ENCODE measurements around the gene ATN1.
A peak's percentile ranks its signal among the peaks of the same experiment; 100 is the strongest.

Gene ATN1

GRCh38 chr12:6919588-6919987 lies 8.2 kb upstream of the ATN1 start:
- H3K4me3 ChIP-seq (replicated peaks; ENCODE audit: insufficient read depth, low read length) = no peak overlapping the region
- TF ChIP-seq SPI1 (IDR thresholded peaks at IDR 0.05; ENCODE audit: borderline replicate concordance, low read depth) = peak; percentile 16; the same call in 1 of the 2 replicates
- TF ChIP-seq, protein P1, sequence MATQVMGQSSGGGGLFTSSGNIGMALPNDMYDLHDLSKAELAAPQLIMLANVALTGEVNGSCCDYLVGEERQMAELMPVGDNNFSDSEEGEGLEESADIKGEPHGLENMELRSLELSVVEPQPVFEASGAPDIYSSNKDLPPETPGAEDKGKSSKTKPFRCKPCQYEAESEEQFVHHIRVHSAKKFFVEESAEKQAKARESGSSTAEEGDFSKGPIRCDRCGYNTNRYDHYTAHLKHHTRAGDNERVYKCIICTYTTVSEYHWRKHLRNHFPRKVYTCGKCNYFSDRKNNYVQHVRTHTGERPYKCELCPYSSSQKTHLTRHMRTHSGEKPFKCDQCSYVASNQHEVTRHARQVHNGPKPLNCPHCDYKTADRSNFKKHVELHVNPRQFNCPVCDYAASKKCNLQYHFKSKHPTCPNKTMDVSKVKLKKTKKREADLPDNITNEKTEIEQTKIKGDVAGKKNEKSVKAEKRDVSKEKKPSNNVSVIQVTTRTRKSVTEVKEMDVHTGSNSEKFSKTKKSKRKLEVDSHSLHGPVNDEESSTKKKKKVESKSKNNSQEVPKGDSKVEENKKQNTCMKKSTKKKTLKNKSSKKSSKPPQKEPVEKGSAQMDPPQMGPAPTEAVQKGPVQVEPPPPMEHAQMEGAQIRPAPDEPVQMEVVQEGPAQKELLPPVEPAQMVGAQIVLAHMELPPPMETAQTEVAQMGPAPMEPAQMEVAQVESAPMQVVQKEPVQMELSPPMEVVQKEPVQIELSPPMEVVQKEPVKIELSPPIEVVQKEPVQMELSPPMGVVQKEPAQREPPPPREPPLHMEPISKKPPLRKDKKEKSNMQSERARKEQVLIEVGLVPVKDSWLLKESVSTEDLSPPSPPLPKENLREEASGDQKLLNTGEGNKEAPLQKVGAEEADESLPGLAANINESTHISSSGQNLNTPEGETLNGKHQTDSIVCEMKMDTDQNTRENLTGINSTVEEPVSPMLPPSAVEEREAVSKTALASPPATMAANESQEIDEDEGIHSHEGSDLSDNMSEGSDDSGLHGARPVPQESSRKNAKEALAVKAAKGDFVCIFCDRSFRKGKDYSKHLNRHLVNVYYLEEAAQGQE (IDR thresholded peaks at IDR 0.05; ENCODE audit: insufficient replicate concordance, low read depth) = no peak
- no peak for DNase-seq (ENCODE audit: low read depth in 1 of 2, low spot score in 1 of 2)
- H3K27ac ChIP-seq (replicated peaks) = no peak overlapping the region
- peaks cover 11% of the 10 kb centered on the region for H3K27me3 ChIP-seq (ENCODE audit: insufficient read depth, poor library complexity, severe bottlenecking)

DNA sequence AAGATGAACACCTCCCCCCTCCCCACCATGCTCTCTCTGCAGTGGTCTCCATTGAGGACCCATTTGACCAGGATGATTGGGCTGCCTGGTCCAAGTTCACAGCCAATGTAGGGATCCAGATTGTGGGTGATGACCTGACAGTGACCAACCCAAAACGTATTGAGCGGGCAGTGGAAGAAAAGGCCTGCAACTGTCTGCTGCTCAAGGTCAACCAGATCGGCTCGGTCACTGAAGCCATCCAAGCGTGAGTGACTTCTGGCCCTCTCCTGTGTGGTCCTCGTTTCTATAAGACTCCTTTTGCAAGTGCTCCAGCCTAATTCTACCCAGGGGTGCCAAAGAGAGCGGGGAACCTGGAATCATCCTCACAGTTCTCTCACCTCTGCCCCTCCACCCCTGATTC lies 6.2 kb upstream of the ATN1 start:
- Histone ChIP-seq H3K4me3 (replicated peaks; ENCODE audit: insufficient read depth, low read length) (no peak overlapping the region), H3K27me3 (ENCODE audit: insufficient read depth, poor library complexity, severe bottlenecking) (no peaks in the 10 kb centered on the region), H3K27ac (replicated peaks) (no peak overlapping the region)
- no peak for DNase-seq (ENCODE audit: low read depth in 1 of 2, low spot score in 1 of 2)
- TF ChIP-seq, protein P1 (IDR thresholded peaks at IDR 0.05; ENCODE audit: insufficient replicate concordance, low read depth) = no peak
- TF ChIP-seq POLR2AphosphoS5 (IDR thresholded peaks at IDR 0.05; ENCODE audit: low read depth) (no peak), CTCF (IDR thresholded peaks at IDR 0.05; ENCODE audit: insufficient read depth, low read length) (no peak), SPI1 (IDR thresholded peaks at IDR 0.05; ENCODE audit: borderline replicate concordance, low read depth) (no peak), GABPA (IDR thresholded peaks at IDR 0.05; ENCODE audit: low read depth) (no peak)

GRCh38 chr12:6921996-6922946 lies 5.5 kb upstream of the ATN1 start:
- H3K4me3 ChIP-seq (replicated peaks; ENCODE audit: insufficient read depth, low read length) = no peak overlapping the region
- no peak overlapping the region for H3K27ac ChIP-seq (replicated peaks)
- peak in 1 of 2 experiments; percentile 51 for DNase-seq (ENCODE audit: low read depth in 1 of 2, low spot score in 1 of 2)
- TF ChIP-seq GABPA (IDR thresholded peaks at IDR 0.05; ENCODE audit: low read depth) (no peak), SPI1 (IDR thresholded peaks at IDR 0.05; ENCODE audit: borderline replicate concordance, low read depth) (peak; percentile 90)
- H3K27me3 ChIP-seq (ENCODE audit: insufficient read depth, poor library complexity, severe bottlenecking) = no peaks in the 10 kb centered on the region

GRCh38 chr12:6923003-6923732 lies 4.6 kb upstream of the ATN1 start:
- Histone ChIP-seq H3K27ac (replicated peaks) (no peak overlapping the region), H3K27me3 (ENCODE audit: insufficient read depth, poor library complexity, severe bottlenecking) (no peaks in the 10 kb centered on the region), H3K4me3 (replicated peaks; ENCODE audit: insufficient read depth, low read length) (no peak overlapping the region)
- no peak for DNase-seq (ENCODE audit: low read depth in 1 of 2, low spot score in 1 of 2)
- TF ChIP-seq CTCF (IDR thresholded peaks at IDR 0.05; ENCODE audit: insufficient read depth, low read length) = no peak
- no peak for TF ChIP-seq POLR2AphosphoS5 (IDR thresholded peaks at IDR 0.05; ENCODE audit: low read depth)
- TF ChIP-seq GABPA (IDR thresholded peaks at IDR 0.05; ENCODE audit: low read depth) = no peak
